Subcutaneous abdominal adipose tissue (tissue), 5 donors: Measurements from ENCODE around the gene TRIM15.
"Not testable (repeated sequence)": the region's sequence is repeated elsewhere in the genome, so short reads cannot be mapped to it uniquely, and the experiment has no call there.

ENCODE experiments used
- H3K27ac ChIP-seq: one replicate; pipeline ENCODE4 v1.7.0; 2013; ENCODE audit warnings: low read depth, mild to moderate bottlenecking, inconsistent platforms, low read length, moderate library complexity
- H3K27me3 ChIP-seq, 5 donors: one replicate each; pipeline ENCODE4 v1.7.0; 2013; ENCODE audit warnings: low read length in 5 of 5, inconsistent platforms in 1 of 5; ENCODE audit not compliant: control insufficient read depth in 5 of 5, insufficient read depth in 4 of 5
- H3K36me3 ChIP-seq, 5 donors: one replicate each; pipeline ENCODE4 v1.7.0; 2013; ENCODE audit warnings: low read length in 5 of 5; ENCODE audit not compliant: control insufficient read depth in 5 of 5, insufficient read depth in 5 of 5
- H3K4me1 ChIP-seq, 5 donors: one replicate each; pipeline ENCODE4 v1.7.0; 2013; ENCODE audit warnings: low read length in 5 of 5, mild to moderate bottlenecking in 3 of 5, moderate library complexity in 1 of 5; ENCODE audit not compliant: control insufficient read depth in 5 of 5, insufficient read depth in 5 of 5
- H3K4me3 ChIP-seq, 5 donors: one replicate each; pipeline ENCODE4 v1.7.0; 2013; ENCODE audit warnings: low read length in 5 of 5, low read depth in 1 of 5
- H3K9ac ChIP-seq, 5 donors: one replicate each; pipeline ENCODE4 v1.7.0; 2013; ENCODE audit warnings: low read length in 5 of 5, mild to moderate bottlenecking in 4 of 5, moderate library complexity in 3 of 5
- H3K9me3 ChIP-seq, 5 donors: one replicate each; pipeline ENCODE4 v1.7.0; 2013; ENCODE audit warnings: low read length in 5 of 5; ENCODE audit not compliant: control insufficient read depth in 5 of 5
- donor health status: healthy.
- donor health status: healthy.
- donor health status: healthy.
- donor health status: healthy.
- donor health status: healthy.

The TRIM15 gene

DNA sequence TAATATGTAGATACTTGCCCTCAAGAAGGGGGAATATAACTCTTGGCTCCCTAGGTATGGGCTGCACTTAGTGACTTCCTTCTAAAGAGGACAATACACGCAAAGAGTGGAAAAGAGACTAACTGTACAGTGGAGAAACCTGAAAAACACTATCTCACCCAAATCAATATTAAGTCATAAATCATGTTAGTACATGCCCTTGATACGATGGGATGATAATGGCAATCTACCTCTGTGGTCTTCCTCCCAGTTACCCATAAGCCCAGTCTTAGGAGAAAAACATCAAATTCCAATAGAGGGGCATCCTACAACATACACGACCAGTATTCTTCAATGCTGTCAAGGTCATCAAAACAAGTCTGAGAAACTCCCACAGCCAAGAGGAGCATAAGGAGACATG is 48.6 kb downstream of the TRIM15 start:
- peak overlapping the region in 4 of 5 donors; percentile 78 to 98 (median 93) for H3K9ac ChIP-seq
- peaks cover 17 to 51% (median 49%) of the 10 kb centered on the region in 5 donors for H3K4me1 ChIP-seq
- no peaks in the 10 kb centered on the region for H3K27me3 ChIP-seq

GRCh38 chr6:30212865-30213666 is 49.7 kb downstream of the TRIM15 start, which contains the start of gene TRIM26:
TRIM26 (minus strand) TSS chr6:30213406; CDS start chr6:30199103, 14,303 bp downstream.
- no peaks in the 10 kb centered on the region for H3K9me3 ChIP-seq
- H3K4me3 ChIP-seq: peak within 1 kb of the TSS; percentile 90 to 99 (median 95)
- H3K9ac ChIP-seq: peak within 1 kb of the TSS; percentile 78 to 99 (median 95)
- H3K4me1 ChIP-seq: peaks cover 8 to 39% (median 37%) of the 10 kb centered on the region in 5 donors
- peaks cover 0 to 3% (median 0%) of the 10 kb centered on the region in 5 donors for H3K36me3 ChIP-seq
- H3K27me3 ChIP-seq: no peaks in the 10 kb centered on the region
- H3K27ac ChIP-seq: peak within 1 kb of the TSS; percentile 99

More for the DNA sequence above, 48.6 kb downstream of the TRIM15 start:
- H3K4me3 ChIP-seq: peak overlapping the region; percentile 3 to 98 (median 95)
- H3K36me3 ChIP-seq: peaks cover 0 to 3% (median 0%) of the 10 kb centered on the region in 5 donors
- no peaks in the 10 kb centered on the region for H3K9me3 ChIP-seq
- H3K27ac ChIP-seq: no peak overlapping the region

DNA sequence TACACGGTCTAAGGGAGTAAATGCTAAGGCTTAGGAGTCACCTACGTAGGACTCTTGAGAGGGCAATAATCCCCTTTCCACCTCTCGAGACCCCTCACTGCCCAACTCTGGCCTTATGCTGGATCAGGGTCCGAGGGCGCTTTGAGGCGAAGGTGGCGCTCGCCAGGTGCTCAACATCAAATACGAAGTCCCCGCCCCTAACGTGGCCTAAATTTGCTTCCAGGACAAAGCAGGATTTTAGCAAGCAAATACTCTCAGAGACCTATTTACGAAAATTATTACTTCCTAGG is 50.3 kb downstream of the TRIM15 start:
- no peaks in the 10 kb centered on the region for H3K9me3 ChIP-seq
- peak overlapping the region; percentile 66 to 99 (median 95) for H3K9ac ChIP-seq
- peaks cover 8 to 38% (median 36%) of the 10 kb centered on the region in 5 donors for H3K4me1 ChIP-seq
- peak overlapping the region; percentile 61 to 99 (median 95) for H3K4me3 ChIP-seq
- no peaks in the 10 kb centered on the region for H3K27me3 ChIP-seq
- H3K27ac ChIP-seq: peak overlapping the region; percentile 99
- H3K36me3 ChIP-seq: peaks cover 0 to 3% (median 0%) of the 10 kb centered on the region in 5 donors

DNA sequence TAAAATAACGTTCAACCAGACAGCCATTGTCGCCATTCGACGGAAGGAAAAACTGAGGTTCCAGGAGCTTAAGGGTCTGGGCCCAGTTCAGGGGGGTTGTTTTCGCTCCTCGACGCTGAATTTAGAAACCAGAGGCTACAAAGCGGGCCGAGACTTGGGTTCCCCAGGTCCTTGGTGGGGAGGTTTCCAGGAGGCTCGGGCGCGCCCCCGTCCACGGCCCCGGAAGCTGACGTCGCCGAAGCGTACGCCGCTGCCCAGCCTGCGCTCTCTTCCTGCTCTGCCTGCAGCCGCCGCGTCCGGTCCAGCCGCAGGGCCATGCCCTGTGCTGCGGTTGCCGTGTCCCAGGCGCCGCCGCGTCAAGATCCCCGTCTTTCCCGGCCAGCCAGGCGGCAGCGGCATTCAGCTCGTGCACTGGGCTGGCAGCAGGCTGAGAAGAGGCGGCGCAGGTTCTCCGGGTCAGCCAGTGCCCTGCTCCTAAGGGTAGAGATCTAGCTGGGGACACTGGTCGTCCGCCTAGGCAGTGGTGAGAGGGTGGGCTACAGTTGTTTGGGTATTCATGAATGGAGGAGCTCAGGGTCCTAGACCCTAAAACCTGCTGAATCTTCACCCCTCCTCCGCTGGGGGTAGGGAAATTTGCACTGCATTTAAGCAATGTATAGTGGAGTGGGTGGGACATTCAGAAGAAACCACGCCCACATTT is 50.8 kb downstream of the TRIM15 start:
- Histone ChIP-seq H3K9me3 (no peaks in the 10 kb centered on the region), H3K4me1 (peaks cover 8 to 38% (median 36%) of the 10 kb centered on the region in 5 donors), H3K4me3 (peak overlapping the region; percentile 61 to 99 (median 95)), H3K27me3 (no peaks in the 10 kb centered on the region), H3K27ac (peak overlapping the region; percentile 99), H3K9ac (peak overlapping the region; percentile 66 to 99 (median 95)), H3K36me3 (peaks cover 0 to 3% (median 0%) of the 10 kb centered on the region in 5 donors)

GRCh38 chr6:30214657-30214982 is 51.3 kb downstream of the TRIM15 start:
- Histone ChIP-seq H3K9me3 (no peaks in the 10 kb centered on the region), H3K4me1 (peaks cover 8 to 42% (median 37%) of the 10 kb centered on the region in 5 donors), H3K27me3 (no peaks in the 10 kb centered on the region), H3K4me3 (peak overlapping the region; percentile 61 to 98 (median 92)), H3K9ac (peak overlapping the region; percentile 26 to 97 (median 93)), H3K36me3 (peaks cover 0 to 3% (median 0%) of the 10 kb centered on the region in 5 donors), H3K27ac (peak overlapping the region; percentile 99)

DNA sequence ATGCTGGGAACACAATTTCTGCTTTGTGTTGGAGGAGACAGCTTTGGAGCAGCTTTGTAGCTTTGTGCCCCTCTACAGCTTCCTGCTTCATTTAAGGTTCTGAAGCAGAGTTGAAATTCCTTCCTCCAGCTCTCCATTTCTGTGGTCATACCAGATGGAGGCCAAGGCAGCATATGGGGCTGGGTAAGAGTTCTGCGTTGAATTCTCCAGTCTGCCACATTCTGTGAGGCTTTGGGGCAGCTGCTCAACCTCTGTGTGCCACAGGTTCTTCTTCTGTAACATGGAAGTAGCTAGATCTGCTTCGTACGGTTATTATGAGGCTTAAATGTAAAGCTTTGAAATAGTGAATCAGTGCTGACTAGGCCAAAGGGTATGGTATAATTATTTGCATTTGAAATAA is 52.8 kb downstream of the TRIM15 start:
- H3K27me3 ChIP-seq: no peaks in the 10 kb centered on the region
- peaks cover 8 to 33% (median 27%) of the 10 kb centered on the region in 5 donors for H3K4me1 ChIP-seq
- H3K4me3 ChIP-seq: no peak overlapping the region
- H3K36me3 ChIP-seq: no peaks in the 10 kb centered on the region
- no peaks in the 10 kb centered on the region for H3K9me3 ChIP-seq
- no peak overlapping the region for H3K9ac ChIP-seq
- no peak overlapping the region for H3K27ac ChIP-seq

GRCh38 chr6:30219244-30219643 is 55.9 kb downstream of the TRIM15 start:
- no peak overlapping the region for H3K9ac ChIP-seq
- peaks cover 2 to 9% (median 8%) of the 10 kb centered on the region in 5 donors for H3K4me1 ChIP-seq
- no peaks in the 10 kb centered on the region for H3K27me3 ChIP-seq
- H3K9me3 ChIP-seq: peaks cover 0 to 10% (median 5%) of the 10 kb centered on the region in 5 donors
- H3K36me3 ChIP-seq: no peaks in the 10 kb centered on the region
- H3K4me3 ChIP-seq: no peak overlapping the region
- no peak overlapping the region for H3K27ac ChIP-seq

GRCh38 chr6:30221395-30221794 is 58.0 kb downstream of the TRIM15 start:
- H3K27me3 ChIP-seq, H3K9ac ChIP-seq, H3K27ac ChIP-seq, H3K4me1 ChIP-seq, H3K4me3 ChIP-seq, H3K36me3 ChIP-seq: not testable (repeated sequence)
- peaks cover 0 to 11% (median 5%) of the 10 kb centered on the region in 5 donors for H3K9me3 ChIP-seq

GRCh38 chr6:30221956-30222355 is 58.6 kb downstream of the TRIM15 start:
- H3K36me3 ChIP-seq, H3K27me3 ChIP-seq: not testable (repeated sequence)
- peaks cover 0 to 11% (median 5%) of the 10 kb centered on the region in 5 donors for H3K9me3 ChIP-seq

More at GRCh38 chr6:30221956-30222355, 58.6 kb downstream of the TRIM15 start:
- H3K27ac ChIP-seq, H3K9ac ChIP-seq, H3K4me3 ChIP-seq, H3K4me1 ChIP-seq: not testable (repeated sequence)
